Upper lobe of left lung (tissue), 6 donors: ENCODE data around the gene PBX4. TPM values are rescaled to one million over a fixed set of nuclear protein-coding genes. Genes with fewer than 3 reads are reported as not detected.

Experiments used
- ATAC-seq, 2 donors: fragments of 200-7000 bp; cut with Tn5 transposase; one replicate each; pipeline ENCODE4 v1.9.1; 2022; ENCODE audit warnings: mild to moderate bottlenecking in 2 of 2, moderate library complexity in 2 of 2; ENCODE audit not compliant: low FRiP score in 2 of 2
- DNase-seq, 2 donors: peaks; one replicate each; pipeline ENCODE4 v3.0.0-alpha.2; 2019 to 2020
- H3K27ac ChIP-seq, 4 donors: fragments of 200-600 bp; sonication (generic); one replicate each; pipeline ENCODE4 v1.5.1; 2016 to 2019
- H3K27me3 ChIP-seq, 4 donors: fragments of 200-600 bp; sonication (generic); one replicate each; pipeline ENCODE4 v1.5.1; 2017 to 2019
- H3K36me3 ChIP-seq, 4 donors: fragments of 200-600 bp; sonication (generic); one replicate each; pipeline ENCODE4 v1.5.1; 2016 to 2019
- H3K4me1 ChIP-seq, 4 donors: fragments of 200-600 bp; sonication (generic); one replicate each; pipeline ENCODE4 v1.5.1; 2018 to 2019
- H3K4me3 ChIP-seq, 4 donors: fragments of 200-600 bp; sonication (generic); one replicate each; pipeline ENCODE4 v1.5.1; 2017 to 2019; ENCODE audit warnings: mild to moderate bottlenecking in 2 of 4, moderate library complexity in 1 of 4
- H3K9me3 ChIP-seq, 4 donors: fragments of 200-600 bp; sonication (generic); one replicate each; pipeline ENCODE4 v1.5.1; 2018 to 2019
- CTCF ChIP-seq, 6 experiments: fragments of 450-650 bp in 4 of 6; fragments of 200-600 bp in 2 of 6; sonication (generic) in 2 of 6; IDR thresholded peaks; one replicate each; pipeline ENCODE4 v1.5.1; 2016 to 2019; ENCODE audit warnings: antibody characterized with exemption in 6 of 6
- EP300 ChIP-seq, 4 donors: sonication (generic); formaldehyde crosslinking; IDR thresholded peaks; one replicate each; pipeline ENCODE4 v1.5.1; 2017; ENCODE audit warnings: antibody characterized with exemption in 4 of 4, control low read depth in 2 of 4
- POLR2A ChIP-seq, 4 donors: fragments of 450-650 bp; IDR thresholded peaks; one replicate each; pipeline ENCODE4 v1.5.1; 2016 to 2017; ENCODE audit warnings: antibody characterized with exemption in 4 of 4, mild to moderate bottlenecking in 2 of 4
- POLR2AphosphoS5 ChIP-seq, 2 donors: sonication (generic); formaldehyde crosslinking; IDR thresholded peaks; one replicate each; pipeline ENCODE4 v1.5.1; 2017; ENCODE audit warnings: antibody characterized with exemption in 2 of 2
- WGBS, 2 donors: methylation state at CpG; one replicate each; pipeline ENCODE4 v1.1.5; 2017 to 2018; 5-methylcytosine and 5-hydroxymethylcytosine counted together
- total RNA-seq, 6 donors: library from RNA; depleted of rRNA in 4 of 6; stranded (reverse); fragments of >200 nt in 4 of 6; gene quantifications; one replicate each; pipeline versions ENCODE4 v1.1.0 to v1.2.1, GENCODE V29; 2016 to 2021
- donor health status: DM: no; HTN: no; CAD: no; lungs with moderate emphysema.
- donor health status: DM: no; HTN: yes; CAD: no; lungs with severe emphysema.

PBX4 gene
- total RNA-seq, 6 donors from 2014 or later = 2.0 to 30.4 (median 5.8) TPM

GRCh38 chr19:19654441-19654840 is 36.0 kb upstream of the PBX4 start:
- DNase-seq = peak in 1 of 2 donors; percentile 65
- H3K4me1 ChIP-seq = no peaks in the 10 kb centered on the region
- no peak overlapping the region for H3K27ac ChIP-seq
- TF ChIP-seq EP300 (IDR thresholded peaks at IDR 0.05) (no peak), CTCF (IDR thresholded peaks at IDR 0.05) (no peak), POLR2AphosphoS5 (IDR thresholded peaks at IDR 0.05) (no peak), POLR2A (IDR thresholded peaks at IDR 0.05) (no peak)
- no peaks in the 10 kb centered on the region for H3K27me3 ChIP-seq
- ATAC-seq = no peak
- WGBS, 2 donors = 97% methylated on average over 6 of the region's 15 CpGs
- peaks cover 58 to 100% (median 99%) of the 10 kb centered on the region in 4 donors for H3K36me3 ChIP-seq
- no peaks in the 10 kb centered on the region for H3K9me3 ChIP-seq
- no peak overlapping the region for H3K4me3 ChIP-seq

- DNase-seq = peak in 1 of 2 donors; percentile 71
- ATAC-seq = no peak
- WGBS, 2 donors = 91 to 95% methylated on average over 13 to 20 of the region's 23 CpGs
- Histone ChIP-seq H3K9me3 (no peaks in the 10 kb centered on the region), H3K4me3 (no peak overlapping the region), H3K27ac (no peak overlapping the region), H3K4me1 (no peaks in the 10 kb centered on the region), H3K27me3 (no peaks in the 10 kb centered on the region), H3K36me3 (peaks cover 53 to 99% (median 97%) of the 10 kb centered on the region in 4 donors)
- no peak for TF ChIP-seq POLR2A (IDR thresholded peaks at IDR 0.05)
- no peak for TF ChIP-seq EP300 (IDR thresholded peaks at IDR 0.05)
- TF ChIP-seq CTCF (IDR thresholded peaks at IDR 0.05) = no peak
- no peak for TF ChIP-seq POLR2AphosphoS5 (IDR thresholded peaks at IDR 0.05)
These were observed 35.2 kb upstream of the PBX4 start for GRCh38 chr19:19653597-19654147.

GRCh38 chr19:19652482-19653295 is 34.2 kb upstream of the PBX4 start:
- DNase-seq (peak in 1 of 2 donors; percentile 56), ATAC-seq (no peak)
- H3K4me3 ChIP-seq = no peak overlapping the region
- H3K27me3 ChIP-seq = no peaks in the 10 kb centered on the region
- H3K27ac ChIP-seq = no peak overlapping the region
- peaks cover 45 to 95% (median 91%) of the 10 kb centered on the region in 4 donors for H3K36me3 ChIP-seq
- WGBS, 2 donors = 94 to 99% methylated on average over 17 to 24 of the region's 24 CpGs
- TF ChIP-seq CTCF (IDR thresholded peaks at IDR 0.05) = no peak
- no peak for TF ChIP-seq POLR2AphosphoS5 (IDR thresholded peaks at IDR 0.05)
- H3K4me1 ChIP-seq = no peaks in the 10 kb centered on the region
- H3K9me3 ChIP-seq = no peaks in the 10 kb centered on the region

- TF ChIP-seq CTCF (IDR thresholded peaks at IDR 0.05) (no peak), EP300 (IDR thresholded peaks at IDR 0.05) (no peak), POLR2A (IDR thresholded peaks at IDR 0.05) (no peak), POLR2AphosphoS5 (IDR thresholded peaks at IDR 0.05) (no peak)
These were observed 32.6 kb upstream of the PBX4 start for GRCh38 chr19:19651076-19651475.

More at GRCh38 chr19:19651076-19651475, 32.6 kb upstream of the PBX4 start:
- H3K36me3 ChIP-seq = peaks cover 48 to 95% (median 91%) of the 10 kb centered on the region in 4 donors
- no peaks in the 10 kb centered on the region for H3K27me3 ChIP-seq
- H3K9me3 ChIP-seq = no peaks in the 10 kb centered on the region
- DNase-seq (peak in 1 of 2 donors; percentile 45), ATAC-seq (no peak)
- no peak overlapping the region for H3K27ac ChIP-seq
- no peak overlapping the region for H3K4me3 ChIP-seq
- WGBS, 2 donors = 78 to 82% methylated on average over 11 to 13 of the region's 13 CpGs
- H3K4me1 ChIP-seq = no peaks in the 10 kb centered on the region
